WTC11 (cell line): ENCODE results near the gene CLIP3. TPM values are rescaled to one million over a fixed set of nuclear protein-coding genes. Genes with fewer than 3 reads are reported as not detected.

Source experiments
- ATF1 ChIP-seq: sonication (generic); formaldehyde crosslinking; IDR thresholded peaks from 2 replicates; pipeline ENCODE4 v1.8.1; 2023; ENCODE audit warnings: mild to moderate bottlenecking, moderate library complexity, missing genetic modification reagents
- CBFB ChIP-seq: sonication (generic); formaldehyde crosslinking; IDR thresholded peaks from 2 replicates; pipeline ENCODE4 v1.8.1; 2022; ENCODE audit warnings: mild to moderate bottlenecking, low read depth, missing genetic modification reagents
- ELF4 ChIP-seq: sonication (generic); formaldehyde crosslinking; IDR thresholded peaks from 2 replicates; pipeline ENCODE4 v1.8.1; 2022; ENCODE audit warnings: low read depth, mild to moderate bottlenecking, moderate library complexity, missing genetic modification reagents
- EMX1 ChIP-seq: fragments of 250-450 bp; sonication (Bioruptor Pico); IDR thresholded peaks from 2 replicates; pipeline ENCODE4 v1.8.0; 2021; ENCODE audit warnings: mild to moderate bottlenecking
- IRF2 ChIP-seq: sonication (generic); formaldehyde crosslinking; IDR thresholded peaks from 2 replicates; pipeline ENCODE4 v1.8.0; 2022; ENCODE audit warnings: low read depth, missing genetic modification reagents, borderline replicate concordance
- JUN ChIP-seq: sonication (generic); formaldehyde crosslinking; IDR thresholded peaks from 2 replicates; pipeline ENCODE4 v1.8.0; 2023; ENCODE audit warnings: mild to moderate bottlenecking, missing genetic modification reagents
- NFYB ChIP-seq: sonication (generic); formaldehyde crosslinking; conservative IDR thresholded peaks from 2 replicates; pipeline ENCODE4 v1.8.0; 2022; ENCODE audit warnings: low read depth, missing genetic modification reagents
- NR2C2 ChIP-seq: sonication (generic); formaldehyde crosslinking; IDR thresholded peaks from 2 replicates; pipeline ENCODE4 v1.8.0; 2022; ENCODE audit warnings: mild to moderate bottlenecking, missing genetic modification reagents
- NR3C1 ChIP-seq: sonication (generic); formaldehyde crosslinking; conservative IDR thresholded peaks from 2 replicates; pipeline ENCODE4 v1.8.1; 2023; ENCODE audit warnings: low read depth, mild to moderate bottlenecking, missing genetic modification reagents
- OVOL2 ChIP-seq: fragments of 250-450 bp; sonication (Bioruptor Pico); IDR thresholded peaks from 2 replicates; pipeline ENCODE4 v1.9.0; 2021; ENCODE audit warnings: mild to moderate bottlenecking, borderline replicate concordance
- RORB ChIP-seq: fragments of 250-450 bp; sonication (Bioruptor Pico); IDR thresholded peaks from 2 replicates; pipeline ENCODE4 v1.9.0; 2021; ENCODE audit warnings: mild to moderate bottlenecking
- SMAD4 ChIP-seq: sonication (generic); formaldehyde crosslinking; IDR thresholded peaks from 2 replicates; pipeline ENCODE4 v1.8.0; 2022; ENCODE audit warnings: mild to moderate bottlenecking, missing genetic modification reagents
- TCF7 ChIP-seq: sonication (generic); formaldehyde crosslinking; IDR thresholded peaks from 2 replicates; pipeline ENCODE4 v1.8.0; 2022; ENCODE audit warnings: mild to moderate bottlenecking, low read depth, missing genetic modification reagents, moderate library complexity
- TEAD1 ChIP-seq: sonication (generic); formaldehyde crosslinking; IDR thresholded peaks from 2 replicates; pipeline ENCODE4 v1.8.0; 2022; ENCODE audit warnings: mild to moderate bottlenecking, missing genetic modification reagents
- ZNF121 ChIP-seq: sonication (generic); formaldehyde crosslinking; IDR thresholded peaks from 2 replicates; pipeline ENCODE4 v1.8.0; 2023; ENCODE audit warnings: missing genetic modification reagents
- ZNF138 ChIP-seq: sonication (generic); formaldehyde crosslinking; conservative IDR thresholded peaks from 2 replicates; pipeline ENCODE4 v1.8.1; 2022; ENCODE audit warnings: mild to moderate bottlenecking, moderate library complexity, missing genetic modification reagents
- ZNF219 ChIP-seq: sonication (generic); formaldehyde crosslinking; IDR thresholded peaks from 2 replicates; pipeline ENCODE4 v1.8.0; 2023; ENCODE audit warnings: missing genetic modification reagents, mild to moderate bottlenecking, borderline replicate concordance
- ZNF317 ChIP-seq: sonication (generic); formaldehyde crosslinking; IDR thresholded peaks from 2 replicates; pipeline ENCODE4 v1.8.1; 2023; ENCODE audit warnings: low read depth, mild to moderate bottlenecking, moderate library complexity, missing genetic modification reagents, borderline replicate concordance
- ZNF396 ChIP-seq: fragments of 250-450 bp; sonication (Bioruptor Pico); IDR thresholded peaks from 2 replicates; pipeline ENCODE4 v1.8.0; 2021; ENCODE audit warnings: mild to moderate bottlenecking, moderate library complexity, borderline replicate concordance
- total RNA-seq: library from RNA; stranded (reverse); gene quantifications from 3 replicates; pipeline ENCODE4 v1.2.3, GENCODE V29; 2021
- TF ChIP-seq, protein P1 (sequence below): sonication (generic); formaldehyde crosslinking; IDR thresholded peaks from 2 replicates; pipeline ENCODE4 v1.8.0; 2022; ENCODE audit warnings: mild to moderate bottlenecking, missing genetic modification reagents
- TF ChIP-seq, protein P2 (sequence below): sonication (generic); formaldehyde crosslinking; IDR thresholded peaks from 2 replicates; pipeline ENCODE4 v1.8.0; 2022; ENCODE audit warnings: mild to moderate bottlenecking, missing genetic modification reagents
- TF ChIP-seq, protein P3 (sequence below): sonication (generic); formaldehyde crosslinking; IDR thresholded peaks from 2 replicates; pipeline ENCODE4 v1.8.0; 2022; ENCODE audit warnings: mild to moderate bottlenecking, missing genetic modification reagents
- TF ChIP-seq, protein P4 (sequence below): sonication (generic); formaldehyde crosslinking; IDR thresholded peaks from 2 replicates; pipeline ENCODE4 v1.8.0; 2022; ENCODE audit warnings: missing genetic modification reagents
- TF ChIP-seq, protein P5 (sequence below): sonication (generic); formaldehyde crosslinking; IDR thresholded peaks from 2 replicates; pipeline ENCODE4 v1.8.1; 2022; ENCODE audit warnings: mild to moderate bottlenecking, missing genetic modification reagents, moderate library complexity, borderline replicate concordance
- TF ChIP-seq, protein P6 (sequence below): sonication (generic); formaldehyde crosslinking; IDR thresholded peaks from 2 replicates; pipeline ENCODE4 v1.8.1; 2023; ENCODE audit warnings: mild to moderate bottlenecking, missing genetic modification reagents, moderate library complexity
- TF ChIP-seq, protein P7 (sequence below): sonication (generic); formaldehyde crosslinking; IDR thresholded peaks from 2 replicates; pipeline ENCODE4 v1.8.1; 2023; ENCODE audit warnings: mild to moderate bottlenecking, missing genetic modification reagents
- TF ChIP-seq, protein P8 (sequence below): sonication (generic); formaldehyde crosslinking; IDR thresholded peaks from 2 replicates; pipeline ENCODE4 v1.8.1; 2023; ENCODE audit warnings: mild to moderate bottlenecking, moderate library complexity, missing genetic modification reagents
- TF ChIP-seq, protein P9 (sequence below): sonication (generic); formaldehyde crosslinking; IDR thresholded peaks from 2 replicates; pipeline ENCODE4 v1.8.1; 2022; ENCODE audit warnings: mild to moderate bottlenecking, moderate library complexity, missing genetic modification reagents

CLIP3 gene
- total RNA-seq, 1 experiment from 2014 or later = 16.2 TPM

DNA sequence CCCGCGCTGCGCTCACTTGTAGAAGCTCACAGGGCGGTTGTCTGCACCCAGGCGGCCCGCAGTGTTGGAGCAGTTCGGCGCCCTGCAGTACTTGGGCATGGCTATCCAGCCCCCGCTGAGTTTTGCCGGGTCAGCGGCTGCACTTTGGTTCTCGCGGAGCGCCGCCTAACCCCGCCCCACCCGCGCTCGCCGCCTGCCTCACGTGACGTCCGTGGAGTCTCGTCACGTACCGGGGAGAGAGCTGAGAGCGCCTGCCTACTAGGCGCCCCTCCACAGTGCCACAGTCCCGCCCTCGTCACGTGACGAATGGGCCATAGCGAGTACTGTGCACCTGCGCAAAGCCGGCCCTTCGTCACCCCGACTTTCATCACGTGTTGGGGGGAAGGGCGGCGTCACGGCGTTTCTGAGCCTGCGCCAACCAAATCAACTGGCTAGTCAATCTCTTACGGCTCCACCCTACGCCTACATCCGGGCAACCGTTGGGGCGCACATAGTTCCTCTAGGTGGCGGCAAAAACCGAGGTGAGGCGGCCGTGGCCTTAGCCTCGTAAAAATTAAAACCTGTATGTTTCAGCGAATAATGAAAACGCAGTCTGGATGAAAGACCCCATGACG is 21.6 kb upstream of the CLIP3 start, which contains the start of gene THAP8 (continued):
- TF ChIP-seq RORB (CRISPR knock-in tag) = no peak
- TF ChIP-seq NR3C1 (CRISPR knock-in tag) = no peak
- TF ChIP-seq NFYB (CRISPR knock-in tag) = no peak
- TF ChIP-seq ZNF317 = no peak
- TF ChIP-seq, protein P1, sequence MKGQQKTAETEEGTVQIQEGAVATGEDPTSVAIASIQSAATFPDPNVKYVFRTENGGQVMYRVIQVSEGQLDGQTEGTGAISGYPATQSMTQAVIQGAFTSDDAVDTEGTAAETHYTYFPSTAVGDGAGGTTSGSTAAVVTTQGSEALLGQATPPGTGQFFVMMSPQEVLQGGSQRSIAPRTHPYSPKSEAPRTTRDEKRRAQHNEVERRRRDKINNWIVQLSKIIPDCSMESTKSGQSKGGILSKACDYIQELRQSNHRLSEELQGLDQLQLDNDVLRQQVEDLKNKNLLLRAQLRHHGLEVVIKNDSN = peak; percentile 100
- TF ChIP-seq TEAD1 = peak; percentile 88
- TF ChIP-seq, protein P2, sequence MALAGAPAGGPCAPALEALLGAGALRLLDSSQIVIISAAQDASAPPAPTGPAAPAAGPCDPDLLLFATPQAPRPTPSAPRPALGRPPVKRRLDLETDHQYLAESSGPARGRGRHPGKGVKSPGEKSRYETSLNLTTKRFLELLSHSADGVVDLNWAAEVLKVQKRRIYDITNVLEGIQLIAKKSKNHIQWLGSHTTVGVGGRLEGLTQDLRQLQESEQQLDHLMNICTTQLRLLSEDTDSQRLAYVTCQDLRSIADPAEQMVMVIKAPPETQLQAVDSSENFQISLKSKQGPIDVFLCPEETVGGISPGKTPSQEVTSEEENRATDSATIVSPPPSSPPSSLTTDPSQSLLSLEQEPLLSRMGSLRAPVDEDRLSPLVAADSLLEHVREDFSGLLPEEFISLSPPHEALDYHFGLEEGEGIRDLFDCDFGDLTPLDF (CRISPR knock-in tag) = peak; percentile 75; the same call in 1 of the 2 replicates
- TF ChIP-seq, protein P3, sequence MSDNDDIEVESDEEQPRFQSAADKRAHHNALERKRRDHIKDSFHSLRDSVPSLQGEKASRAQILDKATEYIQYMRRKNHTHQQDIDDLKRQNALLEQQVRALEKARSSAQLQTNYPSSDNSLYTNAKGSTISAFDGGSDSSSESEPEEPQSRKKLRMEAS = peak; percentile 92
- no peak for TF ChIP-seq OVOL2 (CRISPR knock-in tag)
- TF ChIP-seq ZNF396 (CRISPR knock-in tag) = no peak
- TF ChIP-seq, protein P4, sequence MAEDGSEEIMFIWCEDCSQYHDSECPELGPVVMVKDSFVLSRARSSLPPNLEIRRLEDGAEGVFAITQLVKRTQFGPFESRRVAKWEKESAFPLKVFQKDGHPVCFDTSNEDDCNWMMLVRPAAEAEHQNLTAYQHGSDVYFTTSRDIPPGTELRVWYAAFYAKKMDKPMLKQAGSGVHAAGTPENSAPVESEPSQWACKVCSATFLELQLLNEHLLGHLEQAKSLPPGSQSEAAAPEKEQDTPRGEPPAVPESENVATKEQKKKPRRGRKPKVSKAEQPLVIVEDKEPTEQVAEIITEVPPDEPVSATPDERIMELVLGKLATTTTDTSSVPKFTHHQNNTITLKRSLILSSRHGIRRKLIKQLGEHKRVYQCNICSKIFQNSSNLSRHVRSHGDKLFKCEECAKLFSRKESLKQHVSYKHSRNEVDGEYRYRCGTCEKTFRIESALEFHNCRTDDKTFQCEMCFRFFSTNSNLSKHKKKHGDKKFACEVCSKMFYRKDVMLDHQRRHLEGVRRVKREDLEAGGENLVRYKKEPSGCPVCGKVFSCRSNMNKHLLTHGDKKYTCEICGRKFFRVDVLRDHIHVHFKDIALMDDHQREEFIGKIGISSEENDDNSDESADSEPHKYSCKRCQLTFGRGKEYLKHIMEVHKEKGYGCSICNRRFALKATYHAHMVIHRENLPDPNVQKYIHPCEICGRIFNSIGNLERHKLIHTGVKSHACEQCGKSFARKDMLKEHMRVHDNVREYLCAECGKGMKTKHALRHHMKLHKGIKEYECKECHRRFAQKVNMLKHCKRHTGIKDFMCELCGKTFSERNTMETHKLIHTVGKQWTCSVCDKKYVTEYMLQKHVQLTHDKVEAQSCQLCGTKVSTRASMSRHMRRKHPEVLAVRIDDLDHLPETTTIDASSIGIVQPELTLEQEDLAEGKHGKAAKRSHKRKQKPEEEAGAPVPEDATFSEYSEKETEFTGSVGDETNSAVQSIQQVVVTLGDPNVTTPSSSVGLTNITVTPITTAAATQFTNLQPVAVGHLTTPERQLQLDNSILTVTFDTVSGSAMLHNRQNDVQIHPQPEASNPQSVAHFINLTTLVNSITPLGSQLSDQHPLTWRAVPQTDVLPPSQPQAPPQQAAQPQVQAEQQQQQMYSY (CRISPR knock-in tag) = no peak
- TF ChIP-seq, protein P5, sequence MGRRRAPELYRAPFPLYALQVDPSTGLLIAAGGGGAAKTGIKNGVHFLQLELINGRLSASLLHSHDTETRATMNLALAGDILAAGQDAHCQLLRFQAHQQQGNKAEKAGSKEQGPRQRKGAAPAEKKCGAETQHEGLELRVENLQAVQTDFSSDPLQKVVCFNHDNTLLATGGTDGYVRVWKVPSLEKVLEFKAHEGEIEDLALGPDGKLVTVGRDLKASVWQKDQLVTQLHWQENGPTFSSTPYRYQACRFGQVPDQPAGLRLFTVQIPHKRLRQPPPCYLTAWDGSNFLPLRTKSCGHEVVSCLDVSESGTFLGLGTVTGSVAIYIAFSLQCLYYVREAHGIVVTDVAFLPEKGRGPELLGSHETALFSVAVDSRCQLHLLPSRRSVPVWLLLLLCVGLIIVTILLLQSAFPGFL = no peak
- TF ChIP-seq ELF4 (CRISPR knock-in tag) = no peak
- TF ChIP-seq JUN = no peak
- TF ChIP-seq, protein P6, sequence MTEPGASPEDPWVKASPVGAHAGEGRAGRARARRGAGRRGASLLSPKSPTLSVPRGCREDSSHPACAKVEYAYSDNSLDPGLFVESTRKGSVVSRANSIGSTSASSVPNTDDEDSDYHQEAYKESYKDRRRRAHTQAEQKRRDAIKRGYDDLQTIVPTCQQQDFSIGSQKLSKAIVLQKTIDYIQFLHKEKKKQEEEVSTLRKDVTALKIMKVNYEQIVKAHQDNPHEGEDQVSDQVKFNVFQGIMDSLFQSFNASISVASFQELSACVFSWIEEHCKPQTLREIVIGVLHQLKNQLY (CRISPR knock-in tag) = no peak
- TF ChIP-seq TCF7 (CRISPR knock-in tag) = no peak
- TF ChIP-seq NR2C2 (CRISPR knock-in tag) = no peak
- no peak for TF ChIP-seq SMAD4
- TF ChIP-seq ATF1 = no peak
- TF ChIP-seq, protein P7, sequence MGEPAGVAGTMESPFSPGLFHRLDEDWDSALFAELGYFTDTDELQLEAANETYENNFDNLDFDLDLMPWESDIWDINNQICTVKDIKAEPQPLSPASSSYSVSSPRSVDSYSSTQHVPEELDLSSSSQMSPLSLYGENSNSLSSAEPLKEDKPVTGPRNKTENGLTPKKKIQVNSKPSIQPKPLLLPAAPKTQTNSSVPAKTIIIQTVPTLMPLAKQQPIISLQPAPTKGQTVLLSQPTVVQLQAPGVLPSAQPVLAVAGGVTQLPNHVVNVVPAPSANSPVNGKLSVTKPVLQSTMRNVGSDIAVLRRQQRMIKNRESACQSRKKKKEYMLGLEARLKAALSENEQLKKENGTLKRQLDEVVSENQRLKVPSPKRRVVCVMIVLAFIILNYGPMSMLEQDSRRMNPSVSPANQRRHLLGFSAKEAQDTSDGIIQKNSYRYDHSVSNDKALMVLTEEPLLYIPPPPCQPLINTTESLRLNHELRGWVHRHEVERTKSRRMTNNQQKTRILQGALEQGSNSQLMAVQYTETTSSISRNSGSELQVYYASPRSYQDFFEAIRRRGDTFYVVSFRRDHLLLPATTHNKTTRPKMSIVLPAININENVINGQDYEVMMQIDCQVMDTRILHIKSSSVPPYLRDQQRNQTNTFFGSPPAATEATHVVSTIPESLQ (CRISPR knock-in tag) = no peak
- no peak for TF ChIP-seq IRF2
- TF ChIP-seq, protein P8, sequence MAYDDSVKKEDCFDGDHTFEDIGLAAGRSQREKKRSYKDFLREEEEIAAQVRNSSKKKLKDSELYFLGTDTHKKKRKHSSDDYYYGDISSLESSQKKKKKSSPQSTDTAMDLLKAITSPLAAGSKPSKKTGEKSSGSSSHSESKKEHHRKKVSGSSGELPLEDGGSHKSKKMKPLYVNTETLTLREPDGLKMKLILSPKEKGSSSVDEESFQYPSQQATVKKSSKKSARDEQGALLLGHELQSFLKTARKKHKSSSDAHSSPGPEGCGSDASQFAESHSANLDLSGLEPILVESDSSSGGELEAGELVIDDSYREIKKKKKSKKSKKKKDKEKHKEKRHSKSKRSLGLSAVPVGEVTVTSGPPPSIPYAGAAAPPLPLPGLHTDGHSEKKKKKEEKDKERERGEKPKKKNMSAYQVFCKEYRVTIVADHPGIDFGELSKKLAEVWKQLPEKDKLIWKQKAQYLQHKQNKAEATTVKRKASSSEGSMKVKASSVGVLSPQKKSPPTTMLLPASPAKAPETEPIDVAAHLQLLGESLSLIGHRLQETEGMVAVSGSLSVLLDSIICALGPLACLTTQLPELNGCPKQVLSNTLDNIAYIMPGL = peak; percentile 51; the same call in 1 of the 2 replicates
- peak; percentile 74; the same call in 1 of the 2 replicates for TF ChIP-seq ZNF138
- no peak for TF ChIP-seq ZNF121 (CRISPR knock-in tag)
- TF ChIP-seq, protein P9, sequence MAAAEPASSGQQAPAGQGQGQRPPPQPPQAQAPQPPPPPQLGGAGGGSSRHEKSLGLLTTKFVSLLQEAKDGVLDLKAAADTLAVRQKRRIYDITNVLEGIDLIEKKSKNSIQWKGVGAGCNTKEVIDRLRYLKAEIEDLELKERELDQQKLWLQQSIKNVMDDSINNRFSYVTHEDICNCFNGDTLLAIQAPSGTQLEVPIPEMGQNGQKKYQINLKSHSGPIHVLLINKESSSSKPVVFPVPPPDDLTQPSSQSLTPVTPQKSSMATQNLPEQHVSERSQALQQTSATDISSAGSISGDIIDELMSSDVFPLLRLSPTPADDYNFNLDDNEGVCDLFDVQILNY (CRISPR knock-in tag) = no peak; the same call in 1 of the 2 replicates
- 0 out of 2 replicates have a peak, but pooled peaks have one; percentile 89 for TF ChIP-seq CBFB (CRISPR knock-in tag)
- no peak for TF ChIP-seq EMX1 (CRISPR knock-in tag)
- TF ChIP-seq ZNF219 (CRISPR knock-in tag) = no peak
